ENCODE results near the gene GCK. TPM values are rescaled to one million over a fixed set of nuclear protein-coding genes. Genes with fewer than 3 reads are reported as not detected.

Gene GCK
- polyA plus RNA-seq, 1 experiment = 0.35 TPM

DNA sequence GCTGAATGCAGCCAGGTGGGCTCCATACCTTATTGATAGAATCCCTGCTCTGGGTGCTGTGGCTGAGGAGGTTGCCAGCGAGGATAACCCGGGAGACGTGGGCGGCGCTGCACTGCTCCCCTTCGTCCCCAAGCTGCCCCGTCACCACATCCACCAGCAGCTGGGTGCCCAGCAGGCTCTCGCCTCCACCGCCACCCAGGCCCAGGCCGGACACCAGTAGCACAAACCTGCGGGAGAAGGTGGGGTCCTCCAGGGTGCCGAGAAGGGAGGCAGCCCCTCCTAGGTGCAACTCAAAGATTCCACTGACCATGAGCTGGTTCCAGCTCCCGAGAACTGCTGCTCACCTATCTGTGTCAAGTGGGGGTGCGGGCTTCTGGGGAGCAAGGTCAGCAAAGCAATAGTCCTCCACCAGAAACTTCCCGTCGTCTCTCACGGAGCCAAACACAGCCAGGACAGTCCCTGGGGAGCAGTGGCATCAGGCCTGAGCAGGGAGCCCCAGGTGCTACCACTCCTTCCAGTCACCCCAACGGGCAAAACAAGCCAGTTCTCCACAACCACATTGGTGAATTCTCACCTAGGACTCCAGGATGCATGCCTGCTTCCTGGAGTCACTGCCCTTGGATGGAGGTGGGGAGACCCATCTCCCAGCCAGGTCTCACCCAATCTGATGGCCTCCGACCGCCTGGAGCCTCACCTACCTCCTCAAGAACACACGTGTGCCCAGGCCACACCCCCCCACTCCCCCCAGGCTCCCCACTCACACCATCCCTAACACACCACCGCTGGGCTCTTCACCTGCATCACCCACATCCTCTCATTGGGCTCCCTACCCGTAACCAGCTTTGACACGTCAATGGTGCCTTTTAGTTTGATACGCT is 72.2 kb downstream of the GCK start:
- no peak overlapping the region for H3K27ac ChIP-seq (ENCODE audit: low read depth, low read length)
- TF ChIP-seq, protein P1, sequence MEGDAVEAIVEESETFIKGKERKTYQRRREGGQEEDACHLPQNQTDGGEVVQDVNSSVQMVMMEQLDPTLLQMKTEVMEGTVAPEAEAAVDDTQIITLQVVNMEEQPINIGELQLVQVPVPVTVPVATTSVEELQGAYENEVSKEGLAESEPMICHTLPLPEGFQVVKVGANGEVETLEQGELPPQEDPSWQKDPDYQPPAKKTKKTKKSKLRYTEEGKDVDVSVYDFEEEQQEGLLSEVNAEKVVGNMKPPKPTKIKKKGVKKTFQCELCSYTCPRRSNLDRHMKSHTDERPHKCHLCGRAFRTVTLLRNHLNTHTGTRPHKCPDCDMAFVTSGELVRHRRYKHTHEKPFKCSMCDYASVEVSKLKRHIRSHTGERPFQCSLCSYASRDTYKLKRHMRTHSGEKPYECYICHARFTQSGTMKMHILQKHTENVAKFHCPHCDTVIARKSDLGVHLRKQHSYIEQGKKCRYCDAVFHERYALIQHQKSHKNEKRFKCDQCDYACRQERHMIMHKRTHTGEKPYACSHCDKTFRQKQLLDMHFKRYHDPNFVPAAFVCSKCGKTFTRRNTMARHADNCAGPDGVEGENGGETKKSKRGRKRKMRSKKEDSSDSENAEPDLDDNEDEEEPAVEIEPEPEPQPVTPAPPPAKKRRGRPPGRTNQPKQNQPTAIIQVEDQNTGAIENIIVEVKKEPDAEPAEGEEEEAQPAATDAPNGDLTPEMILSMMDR (IDR thresholded peaks at IDR 0.05; ENCODE audit: low read depth, low read length) = no peak
- CTCF ChIA-PET = no interaction called here
- DNase-seq (ENCODE audit: low read depth, low spot score) = no peak
- H3K27me3 ChIP-seq (ENCODE audit: control insufficient read depth, insufficient read depth, low read length) = no peaks in the 10 kb centered on the region
- POLR2A ChIA-PET = no interaction called here
- no peak overlapping the region for H3K4me3 ChIP-seq (ENCODE audit: low read depth, low read length)
- peaks cover under 1% of the 10 kb centered on the region; the same call in 1 of the 2 replicates for H3K9me3 ChIP-seq (ENCODE audit: control insufficient read depth, insufficient read depth, low read length)

DNA sequence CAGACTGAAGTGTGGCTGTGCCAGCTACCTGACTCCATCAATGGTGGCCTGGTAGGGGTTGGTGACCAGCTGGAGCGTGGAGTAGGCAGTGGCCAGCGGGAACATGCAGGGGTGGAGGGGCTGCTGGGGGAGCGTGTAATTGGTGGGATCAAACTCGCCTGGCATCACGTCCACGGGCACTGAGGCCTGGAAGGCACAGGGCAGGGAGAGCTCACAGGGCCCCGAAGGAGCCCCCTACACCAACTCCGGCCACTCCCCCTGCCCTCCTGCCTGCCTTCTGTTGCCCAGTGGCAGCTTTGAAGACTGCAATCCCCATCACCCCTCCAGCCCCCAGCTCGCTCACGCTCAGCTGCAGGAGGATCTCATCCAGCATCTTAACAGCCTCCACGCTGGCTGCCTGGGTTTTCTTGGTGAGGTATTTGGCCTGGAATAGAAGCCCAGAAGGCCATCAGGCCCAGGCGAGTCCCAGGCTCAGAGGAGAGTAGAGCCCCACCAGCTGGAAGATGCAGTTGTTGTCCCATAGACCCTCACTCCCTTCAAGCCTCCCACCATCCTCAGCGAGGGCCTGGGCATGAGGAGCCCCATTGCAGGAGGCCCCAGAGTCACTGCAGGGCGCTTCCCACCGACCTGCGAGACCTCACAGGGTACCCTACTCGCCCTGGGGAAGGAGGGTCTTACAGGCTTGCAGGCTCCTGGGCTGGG is 73.0 kb downstream of the GCK start:
- TF ChIP-seq, protein P1 (IDR thresholded peaks at IDR 0.05; ENCODE audit: low read depth, low read length) = no peak
- no peak overlapping the region for H3K4me3 ChIP-seq (ENCODE audit: low read depth, low read length)
- ChIA-PET POLR2A (interaction anchor here (1.1 kb wide), 1 partner anchor 31 kb away, joined by 4 read pairs; no protein-coding TSS in a partner anchor), CTCF (no interaction called here)
- no peak overlapping the region for H3K27ac ChIP-seq (ENCODE audit: low read depth, low read length)
- no peaks in the 10 kb centered on the region for H3K27me3 ChIP-seq (ENCODE audit: control insufficient read depth, insufficient read depth, low read length)
- DNase-seq (ENCODE audit: low read depth, low spot score) = no peak
- peaks cover 4% of the 10 kb centered on the region; the same call in 1 of the 2 replicates for H3K9me3 ChIP-seq (ENCODE audit: control insufficient read depth, insufficient read depth, low read length)

DNA sequence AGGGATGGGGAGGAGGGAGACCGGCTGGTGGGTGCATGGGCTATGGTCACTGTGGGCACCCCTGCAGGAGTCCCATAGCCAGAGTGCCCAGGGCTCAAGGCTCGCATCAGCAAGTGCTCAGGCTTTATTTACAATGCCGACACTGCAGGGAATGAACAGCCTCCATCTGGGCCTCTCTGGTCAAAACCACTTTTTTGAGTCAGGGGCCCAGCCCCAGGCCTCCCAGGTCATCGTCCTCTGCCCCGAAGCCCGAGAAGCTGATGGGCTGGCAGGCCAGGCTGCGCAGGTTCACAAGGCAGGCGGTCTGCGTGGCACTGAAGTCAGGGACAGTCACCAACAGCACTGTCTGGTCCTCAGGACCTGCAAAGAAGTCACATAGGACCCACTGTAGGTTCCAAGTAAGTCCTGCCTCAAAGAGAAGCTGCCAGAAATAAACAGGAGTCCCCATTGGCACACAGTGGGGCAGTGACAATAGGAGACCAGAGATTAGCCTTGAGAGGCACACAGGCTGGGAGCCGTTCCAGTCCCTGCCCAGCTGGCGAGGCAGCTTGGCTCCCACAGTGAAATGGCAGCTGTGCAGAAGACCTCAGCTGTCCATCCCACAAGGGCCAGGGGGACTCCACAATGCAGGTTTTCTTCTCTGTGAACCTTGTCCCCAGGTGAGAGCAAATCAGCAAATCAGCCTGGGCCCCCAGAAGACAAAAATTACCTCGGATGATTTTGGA is 74.5 kb downstream of the GCK start:
- TF ChIP-seq, protein P1 (IDR thresholded peaks at IDR 0.05; ENCODE audit: low read depth, low read length) = no peak
- no peak overlapping the region for H3K27ac ChIP-seq (ENCODE audit: low read depth, low read length)
- DNase-seq (ENCODE audit: low read depth, low spot score) = no peak
- H3K9me3 ChIP-seq (ENCODE audit: control insufficient read depth, insufficient read depth, low read length) = peaks cover 4% of the 10 kb centered on the region; the same call in 1 of the 2 replicates
- ChIA-PET POLR2A (interaction anchor here (0.6 to 1.4 kb wide), 3 partner anchors 13 to 414 kb away, joined by 3 to 5 read pairs (median 4); no protein-coding TSS in a partner anchor), CTCF (no interaction called here)
- H3K4me3 ChIP-seq (ENCODE audit: low read depth, low read length) = no peak overlapping the region
- H3K27me3 ChIP-seq (ENCODE audit: control insufficient read depth, insufficient read depth, low read length) = no peaks in the 10 kb centered on the region

DNA sequence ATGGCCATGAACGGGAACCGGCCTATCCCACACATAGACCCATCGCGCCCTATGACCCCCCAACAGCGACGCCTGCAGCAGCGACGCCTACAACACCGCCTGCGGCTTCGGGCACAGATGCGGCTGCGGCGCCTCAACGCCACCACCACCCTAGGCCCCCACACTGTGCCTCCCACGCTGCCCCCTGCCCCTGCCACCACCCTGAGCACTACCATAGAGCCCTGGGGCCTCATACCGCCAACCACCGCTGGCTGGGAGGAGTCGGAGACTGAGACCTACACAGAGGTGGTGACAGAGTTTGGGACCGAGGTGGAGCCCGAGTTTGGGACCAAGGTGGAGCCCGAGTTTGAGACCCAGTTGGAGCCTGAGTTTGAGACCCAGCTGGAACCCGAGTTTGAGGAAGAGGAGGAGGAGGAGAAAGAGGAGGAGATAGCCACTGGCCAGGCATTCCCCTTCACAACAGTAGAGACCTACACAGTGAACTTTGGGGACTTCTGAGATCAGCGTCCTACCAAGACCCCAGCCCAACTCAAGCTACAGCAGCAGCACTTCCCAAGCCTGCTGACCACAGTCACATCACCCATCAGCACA is 75.4 kb downstream of the GCK start:
- POLR2A ChIA-PET = interaction anchor here (0.6 kb wide), 1 partner anchor 415 kb away, joined by 5 read pairs; no protein-coding TSS in a partner anchor
- Histone ChIP-seq H3K4me3 (ENCODE audit: low read depth, low read length) (no peak overlapping the region), H3K27ac (ENCODE audit: low read depth, low read length) (no peak overlapping the region), H3K27me3 (ENCODE audit: control insufficient read depth, insufficient read depth, low read length) (no peaks in the 10 kb centered on the region), H3K9me3 (ENCODE audit: control insufficient read depth, insufficient read depth, low read length) (peaks cover 4% of the 10 kb centered on the region; the same call in 1 of the 2 replicates)
- CTCF ChIA-PET = no interaction called here
- no peak for DNase-seq (ENCODE audit: low read depth, low spot score)
- TF ChIP-seq, protein P1 (IDR thresholded peaks at IDR 0.05; ENCODE audit: low read depth, low read length) = no peak

All from AG04450 (cell line).